H1 (cell line): ENCODE measurements around the gene HK2. TPM values are rescaled to one million over a fixed set of nuclear protein-coding genes. Genes with fewer than 3 reads are reported as not detected.

Experiments used
- CTCF ChIA-PET: fragments of 300-600 bp; sonication (Branson Sonifier 250); formaldehyde crosslinking; loops from one replicate; lab custom pipeline; 2021; ENCODE audit not compliant: partially characterized antibody; lab: Charles Lee
- POLR2A ChIA-PET: fragments of 300-600 bp; sonication (Branson Sonifier 250); formaldehyde crosslinking; loops from one replicate; lab custom pipeline; 2021; ENCODE audit warnings: inconsistent platforms; ENCODE audit not compliant: partially characterized antibody; lab: Charles Lee
- DNase-seq, 2 experiments: peaks; one replicate each; pipeline versions ENCODE4 v3.0.0 to v3.0.0-alpha.2; 2010 to 2022; ENCODE audit warnings: low spot score in 2 of 2, low read depth in 1 of 2, mixed read lengths in 1 of 2
- FAIRE-seq: peaks from 2 replicates; lab custom pipeline; 2011; peaks lifted over from hg19 to GRCh38; lab: Jason Lieb, UNC
- H2AFZ ChIP-seq: 2 replicates; pipeline ENCODE4 v1.8.1; 2012; ENCODE audit warnings: low read length, inconsistent platforms
- H2AK5ac ChIP-seq: 2 replicates; pipeline ENCODE4 v1.6.1; 2013; ENCODE audit warnings: low read depth, low read length
- H2BK120ac ChIP-seq: replicated peaks from 2 replicates; pipeline ENCODE3; 2013; ENCODE audit warnings: low read depth, low read length, inconsistent platforms
- H2BK12ac ChIP-seq: 2 replicates; pipeline ENCODE4 v1.6.1; 2013; ENCODE audit warnings: low read depth, low read length
- H2BK15ac ChIP-seq: 2 replicates; pipeline ENCODE4 v1.6.1; 2013; ENCODE audit warnings: low read length
- H2BK20ac ChIP-seq: 2 replicates; pipeline ENCODE4 v1.6.1; 2013; ENCODE audit warnings: low read length
- H2BK5ac ChIP-seq: 2 replicates; pipeline ENCODE4 v1.6.1; 2013; ENCODE audit warnings: low read depth, low read length
- H3K14ac ChIP-seq: 2 replicates; pipeline ENCODE4 v1.6.1; 2013; ENCODE audit warnings: inconsistent platforms; ENCODE audit not compliant: insufficient read length
- H3K18ac ChIP-seq: 2 replicates; pipeline ENCODE4 v1.6.1; 2013; ENCODE audit warnings: low read length; ENCODE audit errors: extremely low read depth
- H3K23ac ChIP-seq: 2 replicates; pipeline ENCODE4 v1.6.1; 2013; ENCODE audit warnings: inconsistent platforms; ENCODE audit not compliant: insufficient read length
- H3K23me2 ChIP-seq: 2 replicates; pipeline ENCODE4 v1.6.1; 2013; ENCODE audit warnings: low read depth, low read length
- H3K27ac ChIP-seq: 2 replicates; pipeline ENCODE4 v1.6.1; 2011; ENCODE audit warnings: low read depth, low read length, inconsistent platforms
- H3K27me3 ChIP-seq, 4 experiments: replicated peaks in 1 of 4; 1 replicate in 1 of 4; 2 replicates in 3 of 4; pipeline versions ENCODE4 v1.6.1 to v1.8.1; 2011 to 2013; ENCODE audit warnings: low read length in 3 of 4, mild to moderate bottlenecking in 3 of 4, inconsistent platforms in 2 of 4, mixed read lengths in 2 of 4, moderate library complexity in 1 of 4; ENCODE audit not compliant: control insufficient read depth in 3 of 4, insufficient read depth in 3 of 4; ENCODE audit errors: extremely low read depth in 1 of 4
- H3K36me3 ChIP-seq, 4 experiments: 2 replicates each; pipeline versions ENCODE4 v1.6.1 to v1.8.1; 2011 to 2013; ENCODE audit warnings: mild to moderate bottlenecking in 4 of 4, low read length in 3 of 4, moderate library complexity in 2 of 4, control low read depth in 1 of 4, inconsistent platforms in 1 of 4; ENCODE audit not compliant: insufficient read depth in 4 of 4, control insufficient read depth in 2 of 4
- H3K4ac ChIP-seq: replicated peaks from 2 replicates; pipeline ENCODE3; 2013; ENCODE audit warnings: low read length, low read depth, mixed read lengths, inconsistent platforms; ENCODE audit not compliant: insufficient read length
- H3K4me1 ChIP-seq, 4 experiments: replicated peaks in 1 of 4; 1 replicate in 1 of 4; 2 replicates in 3 of 4; pipeline versions ENCODE4 v1.6.1 to v1.8.1; 2011 to 2013; ENCODE audit warnings: low read length in 3 of 4, inconsistent platforms in 2 of 4, mixed read lengths in 1 of 4; ENCODE audit not compliant: insufficient read depth in 4 of 4, control insufficient read depth in 3 of 4
- H3K4me2 ChIP-seq, 2 experiments: 2 replicates each; pipeline versions ENCODE4 v1.6.1 to v1.8.1; 2011 to 2013; ENCODE audit warnings: low read depth in 2 of 2, low read length in 2 of 2, control low read depth in 1 of 2, inconsistent platforms in 1 of 2, mild to moderate bottlenecking in 1 of 2; ENCODE audit not compliant: insufficient read depth in 1 of 2
- H3K4me3 ChIP-seq, 4 experiments: fragments of 200-600, 300-600 bp in 1 of 4; sonication (generic), shearing (Covaris generic), sonication (Bioruptor Twin) in 1 of 4; 2 replicates each; pipeline versions ENCODE4 v1.5.1 to v1.8.1; 2011 to 2016; ENCODE audit warnings: low read length in 4 of 4, low read depth in 3 of 4, control low read depth in 2 of 4, inconsistent platforms in 2 of 4, mild to moderate bottlenecking in 2 of 4, mixed read lengths in 1 of 4, moderate library complexity in 1 of 4; ENCODE audit not compliant: insufficient read depth in 2 of 4; ENCODE audit errors: extremely low read depth in 1 of 4
- H3K56ac ChIP-seq: replicated peaks from 2 replicates; pipeline ENCODE3; 2013; ENCODE audit warnings: low read depth, mild to moderate bottlenecking, mixed read lengths, low read length, inconsistent platforms; ENCODE audit not compliant: insufficient read length
- H3K79me1 ChIP-seq: 2 replicates; pipeline ENCODE4 v1.6.1; 2013; ENCODE audit warnings: low read depth, low read length, control low read depth
- H3K79me2 ChIP-seq, 2 experiments: 2 replicates each; pipeline versions ENCODE4 v1.6.1 to v1.8.1; 2012 to 2013; ENCODE audit warnings: low read length in 2 of 2, mild to moderate bottlenecking in 2 of 2, inconsistent platforms in 1 of 2; ENCODE audit not compliant: insufficient read depth in 2 of 2, control insufficient read depth in 1 of 2
- H3K9ac ChIP-seq, 4 experiments: replicated peaks in 1 of 4; 1 replicate in 1 of 4; 2 replicates in 3 of 4; pipeline versions ENCODE4 v1.6.1 to v1.8.1; 2011 to 2013; ENCODE audit warnings: low read depth in 3 of 4, low read length in 3 of 4, control low read depth in 2 of 4, mild to moderate bottlenecking in 2 of 4, moderate library complexity in 2 of 4, inconsistent platforms in 1 of 4; ENCODE audit errors: extremely low read depth in 1 of 4
- H3K9me3 ChIP-seq, 2 experiments: 2 replicates each; pipeline versions ENCODE4 v1.6.1 to v1.8.1; 2012 to 2013; ENCODE audit warnings: mild to moderate bottlenecking in 2 of 2, moderate library complexity in 2 of 2, control low read depth in 1 of 2, inconsistent platforms in 1 of 2, low read depth in 1 of 2, low read length in 1 of 2, mixed read lengths in 1 of 2; ENCODE audit not compliant: insufficient read depth in 2 of 2
- H4K20me1 ChIP-seq, 2 experiments: replicated peaks in 1 of 2; 2 replicates each; pipeline versions ENCODE3 to v1.8.1; 2011 to 2013; ENCODE audit warnings: inconsistent platforms in 2 of 2, low read length in 2 of 2, mild to moderate bottlenecking in 1 of 2; ENCODE audit not compliant: insufficient read depth in 2 of 2, control insufficient read depth in 1 of 2
- H4K5ac ChIP-seq: 2 replicates; pipeline ENCODE4 v1.6.1; 2013; ENCODE audit warnings: low read length, low read depth, mixed read lengths, inconsistent platforms; ENCODE audit not compliant: insufficient read length
- H4K8ac ChIP-seq: 2 replicates; pipeline ENCODE4 v1.8.0; 2013; ENCODE audit warnings: mild to moderate bottlenecking, moderate library complexity, low read length, inconsistent platforms; ENCODE audit not compliant: insufficient read depth; ENCODE audit errors: extremely low read depth
- H4K91ac ChIP-seq: replicated peaks from 2 replicates; pipeline ENCODE3; 2013; ENCODE audit warnings: low read length, mixed read lengths, inconsistent platforms; ENCODE audit not compliant: insufficient read length
- BACH1 ChIP-seq: IDR thresholded peaks from 2 replicates; pipeline ENCODE4 v1.6.1; 2012; ENCODE audit warnings: low read length, improper control_type of control experiment
- BRCA1 ChIP-seq: IDR thresholded peaks from 2 replicates; pipeline ENCODE4 v1.6.1; 2012; ENCODE audit warnings: low read depth, low read length, improper control_type of control experiment
- EGR1 ChIP-seq: IDR thresholded peaks from 2 replicates; pipeline ENCODE4 v1.6.1; 2011; ENCODE audit warnings: low read depth, low read length, borderline replicate concordance
- HDAC6 ChIP-seq: IDR thresholded peaks from one replicate; pipeline ENCODE4 v1.7.1; 2012; ENCODE audit warnings: low read depth, mild to moderate bottlenecking, inconsistent platforms, low read length, moderate library complexity
- NANOG ChIP-seq: IDR thresholded peaks from 2 replicates; pipeline ENCODE4 v1.6.1; 2011; ENCODE audit warnings: low read length, low read depth, mild to moderate bottlenecking, inconsistent platforms; ENCODE audit not compliant: insufficient read depth, poor library complexity, severe bottlenecking
- SAP30 ChIP-seq: fragments of 300-600 bp; sonication (generic); IDR thresholded peaks from 2 replicates; pipeline ENCODE4 v1.7.1; 2012; ENCODE audit warnings: low read length, moderate library complexity, mild to moderate bottlenecking, inconsistent platforms; ENCODE audit not compliant: insufficient read depth, insufficient replicate concordance
- TEAD4 ChIP-seq: IDR thresholded peaks from 2 replicates; pipeline ENCODE4 v1.6.1; 2012; ENCODE audit warnings: low read depth, low read length, inconsistent platforms, mixed read lengths
- ZNF274 ChIP-seq: IDR thresholded peaks from 2 replicates; pipeline ENCODE4 v1.7.0; 2012; ENCODE audit warnings: low read length, borderline replicate concordance; ENCODE audit errors: extremely low read depth
- WGBS, 2 experiments: shearing (Covaris generic) in 1 of 2; methylation state at CpG; one replicate each; pipeline versions ENCODE4 v1.1.6 to v1.1.7; 2013 to 2015; ENCODE audit warnings: low lambda C conversion rate in 2 of 2, mixed read lengths in 2 of 2, inconsistent platforms in 1 of 2, low coverage in 1 of 2, missing lambda C conversion rate in 1 of 2; ENCODE audit not compliant: insufficient replicate concordance in 2 of 2, insufficient coverage in 1 of 2, insufficient read length in 1 of 2; ENCODE audit errors: extremely low coverage in 1 of 2, missing lambda C conversion rate in 1 of 2; 5-methylcytosine and 5-hydroxymethylcytosine counted together
- polyA plus RNA-seq, 7 experiments: library from polyadenylated mRNA; depleted of rRNA in 3 of 7; stranded (reverse) in 5 of 7; unstranded in 2 of 7; fragments of >200 nt in 5 of 7; fragments of 200-250 nt in 2 of 7; gene quantifications; 1 replicate in 5 of 7; 2 replicates in 1 of 7; 4 replicates in 1 of 7; pipeline versions ENCODE4 v1.2.1 to v1.2.3, GENCODE V29; 2011 to 2013; ENCODE audit warnings: missing spikeins in 2 of 7, mixed read lengths in 2 of 7
- total RNA-seq: library from RNA; stranded (reverse); fragmentation: NEBNext Ultra II Directional; extraction: Animal tissue kit (Norgen Biotek cat#: 25700); gene quantifications from 2 replicates; pipeline ENCODE4 v1.2.1, GENCODE V29; 2021
- TF ChIP-seq, protein P1 (sequence below): IDR thresholded peaks from 2 replicates; pipeline ENCODE4 v1.6.1; 2012; ENCODE audit warnings: inconsistent platforms

Gene HK2
- total and polyA plus RNA-seq, 2 of the 8 experiments (the other 6 are each of a cell fraction or from before 2014, with no cell fraction given): 22.1 to 61.9 TPM

DNA sequence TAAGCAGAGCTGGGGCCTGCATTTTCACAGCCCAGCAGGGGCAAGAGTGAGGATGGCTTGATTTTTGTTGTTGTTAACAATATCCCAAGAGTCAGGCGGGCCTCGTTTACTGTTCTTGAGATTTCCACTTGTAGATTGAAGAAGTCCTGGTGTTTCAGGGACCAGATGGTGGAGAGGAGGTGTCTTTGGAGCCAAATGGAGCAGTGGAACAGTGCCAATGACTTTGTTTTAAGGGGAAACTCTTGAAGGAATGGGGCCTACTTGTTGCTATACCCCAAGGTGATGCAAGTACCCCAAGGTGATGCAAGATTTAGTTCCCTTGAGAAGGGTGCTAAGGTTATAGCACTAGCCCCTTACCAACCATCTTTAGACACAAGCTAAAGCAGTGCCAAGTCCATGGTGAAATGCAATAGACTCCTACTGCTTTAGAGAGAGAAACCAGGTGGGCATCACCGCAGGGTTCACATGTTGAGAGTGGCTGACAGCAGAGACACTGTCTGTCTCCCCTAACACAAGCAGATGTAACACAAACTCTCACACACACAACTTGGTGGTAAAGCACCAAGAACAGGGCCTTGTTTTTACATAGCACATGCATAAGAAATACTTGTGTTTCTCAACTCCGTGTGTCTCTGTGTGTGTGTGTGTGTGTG lies 44.0 kb downstream of the HK2 start:
- Histone ChIP-seq H3K4ac (no peak overlapping the region), H3K56ac (no peak overlapping the region), H2BK12ac (no peak overlapping the region), H4K20me1 (peaks cover 3 to 6% of the 10 kb centered on the region in 2 experiments), H4K5ac (no peak overlapping the region), H2BK120ac (no peak overlapping the region), H3K9ac (no peak overlapping the region), H3K23ac (no peak overlapping the region), H4K91ac (no peak overlapping the region), H2BK15ac (no peak overlapping the region), H3K9me3 (no peaks in the 10 kb centered on the region), H3K79me1 (no peaks in the 10 kb centered on the region), H3K18ac (no peak overlapping the region), H3K23me2 (no peaks in the 10 kb centered on the region), H3K36me3 (peaks cover 53 to 83% (median 77%) of the 10 kb centered on the region in 4 experiments), H4K8ac (no peak overlapping the region), H2BK20ac (no peak overlapping the region), H2AK5ac (no peak overlapping the region), H3K4me3 (no peak overlapping the region), H3K27me3 (no peaks in the 10 kb centered on the region), H3K27ac (no peak overlapping the region), H3K4me1 (peaks cover 0 to 3% (median 0%) of the 10 kb centered on the region in 4 experiments; a peak in 3 of 7 replicates), H2AFZ (no peak overlapping the region), H3K4me2 (no peak overlapping the region), H2BK5ac (no peak overlapping the region), H3K79me2 (no peaks in the 10 kb centered on the region; a peak in 1 of 4 replicates), H3K14ac (no peak overlapping the region)
- ChIA-PET POLR2A (interaction anchor here (0.9 to 1.5 kb wide), 2 partner anchors 38 to 43 kb away, joined by 3 to 5 read pairs; partner anchors contain the start of gene HK2), CTCF (interaction anchor here (0.5 to 7.2 kb wide), 22 partner anchors 7 to 678 kb away, joined by 3 to 99 read pairs (median 7); partner anchors contain the start of gene HK2)
- no peak for TF ChIP-seq TEAD4
- no peak for TF ChIP-seq HDAC6
- TF ChIP-seq BACH1: no peak
- TF ChIP-seq ZNF274: no peak
- no peak for TF ChIP-seq BRCA1
- TF ChIP-seq, protein P1, sequence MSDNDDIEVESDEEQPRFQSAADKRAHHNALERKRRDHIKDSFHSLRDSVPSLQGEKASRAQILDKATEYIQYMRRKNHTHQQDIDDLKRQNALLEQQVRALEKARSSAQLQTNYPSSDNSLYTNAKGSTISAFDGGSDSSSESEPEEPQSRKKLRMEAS: no peak
- TF ChIP-seq EGR1: no peak
- no peak for TF ChIP-seq SAP30
- TF ChIP-seq NANOG: no peak
- DNase-seq (no peak), FAIRE-seq (no peak)
- 97% methylated on average over 4 of the region's 4 CpGs; no CpG with 5 or more reads in 1 of the 2 experiments for WGBS, 2 experiments
